ENCODE results near the gene NFX1.
"Not testable (repeated sequence)": the region's sequence is repeated elsewhere in the genome, so short reads cannot be mapped to it uniquely, and the experiment has no call there.

Gene NFX1

GRCh38 chr9:33364127-33364526 lies 73.8 kb downstream of the NFX1 start:
- no peak for DNase-seq (ENCODE audit: low read depth)

DNA sequence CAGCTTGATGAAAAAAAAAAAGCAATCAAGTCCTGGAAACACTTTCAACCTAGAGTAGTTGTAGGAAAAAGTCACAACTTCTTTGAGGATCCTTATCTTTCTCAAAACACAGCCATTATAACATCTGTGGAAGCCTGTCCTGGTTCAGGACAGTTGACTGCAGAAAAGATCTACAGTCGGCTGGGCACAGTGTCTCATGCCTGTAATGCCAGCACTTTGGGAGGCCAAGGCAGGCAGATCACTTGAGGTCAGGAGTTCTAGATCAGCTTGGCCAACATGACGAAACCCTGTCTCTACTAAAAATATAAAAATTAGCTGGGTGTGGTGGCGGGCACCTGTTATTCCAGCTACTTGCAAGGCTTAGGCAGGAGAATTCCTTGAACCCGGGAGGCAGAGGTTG lies 74.5 kb downstream of the NFX1 start:
- DNase-seq (ENCODE audit: low read depth): not testable (repeated sequence)

DNA sequence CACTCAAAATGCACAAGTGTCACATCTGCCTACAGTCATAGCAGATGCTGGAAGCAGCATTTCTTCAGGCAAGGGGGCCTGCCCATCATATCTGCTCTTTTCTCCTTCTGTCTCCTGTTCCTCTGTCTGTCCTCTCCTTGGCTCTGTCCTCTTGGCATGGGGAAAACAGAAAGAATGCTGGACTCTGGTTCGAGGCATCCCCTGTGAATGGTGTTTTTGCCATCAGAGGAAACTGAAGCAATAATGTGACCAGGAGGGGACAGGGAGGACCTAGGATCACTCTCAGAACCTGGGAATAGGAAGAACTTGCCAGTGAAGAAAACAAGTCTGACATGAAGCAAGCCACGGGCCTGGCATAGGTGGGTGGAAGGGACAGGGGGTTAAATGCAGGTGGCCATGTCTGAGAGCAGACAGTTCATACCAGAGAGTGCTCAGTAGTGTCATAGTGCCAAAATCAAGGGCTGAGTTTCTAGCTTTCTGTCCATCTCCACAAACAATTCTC lies 76.7 kb downstream of the NFX1 start:
- no peak for DNase-seq (ENCODE audit: low read depth)

DNA sequence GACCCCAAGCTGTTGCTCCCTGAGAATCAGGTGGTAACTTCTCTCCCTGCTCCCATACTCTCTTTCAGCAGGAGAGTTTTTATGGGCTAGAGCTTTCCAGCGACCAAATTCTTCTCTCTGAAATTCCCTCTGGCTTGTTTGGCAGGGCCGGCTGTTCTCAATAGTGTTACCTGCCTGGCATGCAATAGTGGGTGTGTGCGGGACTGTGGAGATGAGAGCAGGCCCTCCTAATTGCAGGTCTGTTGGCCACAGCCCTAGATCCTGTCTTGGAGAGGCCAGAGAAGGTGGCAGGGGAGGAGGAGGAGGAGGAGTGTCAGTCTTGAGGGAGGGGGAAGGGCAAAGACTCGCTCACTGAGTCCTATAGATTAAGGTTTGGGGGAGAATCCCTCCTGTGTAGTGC lies 82.6 kb downstream of the NFX1 start:
- no peak for DNase-seq (ENCODE audit: low read depth)

DNA sequence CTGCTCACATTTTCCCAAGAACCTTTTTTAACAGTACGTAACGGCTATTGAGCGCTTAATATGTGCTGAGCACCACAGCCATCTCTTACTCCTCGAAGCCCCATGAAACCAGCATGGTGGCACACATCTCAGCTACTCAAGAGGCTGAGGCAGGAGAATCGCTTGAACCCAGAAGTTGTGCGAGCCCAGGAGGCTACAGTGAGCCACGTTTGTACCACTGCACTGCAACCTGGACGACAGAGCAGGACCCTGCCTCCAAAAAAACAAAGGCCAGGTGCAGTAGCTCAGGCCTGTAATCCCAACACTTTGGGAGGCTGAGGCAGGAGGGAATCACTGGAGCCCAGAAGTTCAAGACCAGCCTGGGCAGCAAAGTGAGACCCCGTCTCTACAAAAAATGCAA lies 83.9 kb downstream of the NFX1 start:
- no peak for DNase-seq (ENCODE audit: low read depth)

GRCh38 chr9:33374634-33375237 lies 84.4 kb downstream of the NFX1 start:
- peak; percentile 56 for DNase-seq (ENCODE audit: low read depth)

GRCh38 chr9:33375238-33375840 lies 85.0 kb downstream of the NFX1 start:
- DNase-seq (ENCODE audit: low read depth): no peak

- DNase-seq (ENCODE audit: low read depth): no peak
Observed at GRCh38 chr9:33375841-33376321, 85.6 kb downstream of the NFX1 start.

DNA sequence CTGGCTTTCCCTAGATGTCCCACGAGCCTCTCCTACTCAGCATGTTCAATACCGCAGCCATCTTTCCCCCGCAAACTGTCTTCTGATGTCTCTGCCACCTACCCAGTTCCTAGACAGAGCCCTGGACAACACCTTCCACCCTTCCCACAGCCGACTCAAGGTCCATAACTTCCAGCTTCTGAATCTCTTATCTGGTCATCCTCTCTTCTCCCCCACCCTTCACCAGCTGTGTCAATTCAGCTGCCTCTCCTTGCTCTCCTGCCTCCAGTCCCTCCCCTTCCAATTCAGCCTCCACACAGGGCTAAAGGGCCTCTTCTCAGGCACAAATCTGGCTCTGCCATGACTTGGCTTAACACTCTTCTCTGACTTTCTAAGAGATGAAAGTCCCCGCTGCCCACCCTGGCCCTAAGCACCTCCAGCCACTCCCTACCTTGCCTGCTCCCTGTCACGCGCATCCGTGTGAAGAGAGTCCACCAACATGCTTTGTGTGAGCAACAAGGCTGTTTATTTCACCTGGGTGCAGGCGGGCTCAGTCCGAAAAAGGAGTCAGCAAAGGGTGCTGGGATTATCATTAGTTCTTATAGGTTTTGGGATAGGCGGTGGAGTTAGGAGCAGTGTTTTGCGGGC lies 86.9 kb downstream of the NFX1 start:
- DNase-seq (ENCODE audit: low read depth): no peak

- no peak for DNase-seq (ENCODE audit: low read depth)
Observed at GRCh38 chr9:33378121-33378795, 87.9 kb downstream of the NFX1 start.

GRCh38 chr9:33379666-33380389 lies 89.5 kb downstream of the NFX1 start:
- DNase-seq (ENCODE audit: low read depth): no peak

GRCh38 chr9:33380390-33381094 lies 90.2 kb downstream of the NFX1 start:
- DNase-seq (ENCODE audit: low read depth): no peak

- no peak for DNase-seq (ENCODE audit: low read depth)
Observed at GRCh38 chr9:33381231-33381791, 91.0 kb downstream of the NFX1 start.

DNA sequence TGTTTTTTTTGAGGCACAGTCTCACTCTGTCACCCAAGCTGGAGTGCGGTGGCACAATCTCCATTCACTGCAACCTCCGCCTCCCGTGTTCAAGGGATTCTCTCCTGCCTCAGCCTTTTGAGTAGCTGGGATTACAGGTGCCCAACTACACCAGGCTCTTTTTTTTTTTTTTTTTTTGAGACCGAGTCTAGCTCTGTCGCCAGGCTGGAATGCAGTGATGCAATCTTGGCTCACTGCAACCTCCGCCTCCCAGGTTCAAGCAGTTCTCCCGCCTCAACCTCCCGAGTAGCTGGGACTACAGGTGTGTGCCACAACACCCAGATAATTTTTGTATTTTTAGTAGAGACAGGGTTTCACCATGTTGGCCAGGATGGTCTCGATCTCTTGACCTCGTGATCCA lies 92.1 kb downstream of the NFX1 start:
- not testable (repeated sequence) for DNase-seq (ENCODE audit: low read depth)

GRCh38 chr9:33383396-33383795 lies 93.1 kb downstream of the NFX1 start:
- DNase-seq (ENCODE audit: low read depth): not testable (repeated sequence)

DNA sequence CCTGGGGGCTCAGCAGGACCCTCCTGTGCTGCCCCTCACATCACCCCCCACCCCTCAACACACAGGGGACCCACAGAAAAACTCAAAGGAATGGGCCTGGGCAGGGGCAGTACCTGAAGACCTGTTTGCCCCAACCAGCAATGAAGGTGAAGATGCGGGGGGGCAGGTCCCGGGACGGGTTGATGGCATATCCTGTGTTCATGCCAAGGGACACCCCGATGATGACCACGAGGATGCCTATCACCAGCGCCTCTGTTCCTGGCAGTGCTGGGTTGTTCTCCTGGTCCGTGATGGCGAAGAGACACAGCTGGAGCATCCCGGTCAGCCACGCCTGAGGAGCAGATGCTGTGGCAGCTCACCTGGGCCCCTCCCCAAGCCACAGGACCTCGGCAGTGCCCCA lies 95.2 kb downstream of the NFX1 start:
- DNase-seq (ENCODE audit: low read depth): not testable (repeated sequence)

GRCh38 chr9:33385979-33386640 lies 95.8 kb downstream of the NFX1 start:
- DNase-seq (ENCODE audit: low read depth): not testable (repeated sequence)

DNA sequence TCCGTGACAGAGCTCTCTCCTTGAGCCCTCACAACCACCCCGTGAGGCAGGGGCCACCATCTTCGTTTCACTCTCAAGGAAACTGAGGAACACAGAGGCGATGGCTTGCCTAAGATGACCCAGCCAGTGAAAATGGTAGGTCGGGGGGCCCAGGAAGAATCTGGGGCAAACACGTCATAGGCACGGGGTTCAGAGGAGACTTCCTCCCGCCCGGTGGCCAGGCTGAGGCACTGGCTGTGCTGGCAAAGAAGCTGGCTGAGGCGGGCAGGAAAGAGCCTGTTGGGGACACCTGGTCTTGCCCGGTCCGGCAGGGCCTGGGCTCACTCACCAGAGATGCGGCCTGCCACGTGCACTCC lies 96.3 kb downstream of the NFX1 start:
- not testable (repeated sequence) for DNase-seq (ENCODE audit: low read depth)

- DNase-seq (ENCODE audit: low read depth): not testable (repeated sequence)
Observed at GRCh38 chr9:33386998-33387397, 96.7 kb downstream of the NFX1 start.
